PC-3 (cell line): ENCODE measurements around the gene ACAP1. TPM values are rescaled to one million over a fixed set of nuclear protein-coding genes. Genes with fewer than 3 reads are reported as not detected.

Experiments used
- ATAC-seq: fragments of 200-7000 bp; cut with Tn5 transposase; 2 replicates; pipeline ENCODE4 v1.9.1; 2020; ENCODE audit warnings: mild to moderate bottlenecking, moderate library complexity
- Bru-seq: library from RNA; stranded (reverse); fragments of 400-500 nt; gene quantifications from one replicate; lab custom pipeline; 2021; lab: Mats Ljungman, UMichigan
- BruChase-seq, 2 experiments: library from RNA; stranded (reverse); fragments of 400-500 nt; gene quantifications; one replicate each; lab custom pipeline; 2021; lab: Mats Ljungman, UMichigan
- BruUV-seq: library from RNA; stranded (reverse); fragments of 400-500 nt; replicated peaks from 2 replicates; lab custom pipeline; 2021; lab: Mats Ljungman, UMichigan
- CTCF ChIA-PET: fragments of 300-600 bp; sonication (Branson Sonifier 250); formaldehyde crosslinking; loops from one replicate; lab custom pipeline; 2022; ENCODE audit warnings: antibody characterized with exemption; lab: Charles Lee
- POLR2A ChIA-PET: fragments of 300-600 bp; sonication (Branson Sonifier 250); formaldehyde crosslinking; loops from one replicate; lab custom pipeline; 2022; ENCODE audit warnings: antibody characterized with exemption; ENCODE audit not compliant: unreplicated experiment; lab: Charles Lee
- DNase-seq: peaks from one replicate; pipeline ENCODE4 v3.0.0-alpha.2; 2015
- H2AFZ ChIP-seq: fragments of 300-600 bp; sonication (generic); 2 replicates; pipeline ENCODE4 v1.6.0; 2016; ENCODE audit warnings: antibody characterized with exemption, low read length
- H3F3A ChIP-seq: fragments of 300-600 bp; sonication (generic); one replicate; pipeline ENCODE4 v1.6.0; 2017; ENCODE audit warnings: antibody characterized with exemption, low read length, control low read depth, mild to moderate bottlenecking; ENCODE audit not compliant: unreplicated experiment
- H3K27ac ChIP-seq: fragments of 300-600 bp; sonication (generic); 2 replicates; pipeline ENCODE4 v1.5.1; 2016; ENCODE audit warnings: mild to moderate bottlenecking, low read length
- H3K27me3 ChIP-seq: fragments of 300-600 bp; sonication (generic); 2 replicates; pipeline ENCODE4 v1.6.1; 2016; ENCODE audit warnings: low read length, mixed read lengths
- H3K36me3 ChIP-seq: fragments of 300-600 bp; sonication (generic); 2 replicates; pipeline ENCODE4 v1.6.1; 2016; ENCODE audit warnings: low read depth, mixed run types, low read length, mixed read lengths
- H3K4me1 ChIP-seq: fragments of 300-600 bp; sonication (generic); 2 replicates; pipeline ENCODE4 v1.5.1; 2016; ENCODE audit warnings: low read length; ENCODE audit not compliant: insufficient read depth
- H3K4me2 ChIP-seq: fragments of 300-600 bp; sonication (generic); 2 replicates; pipeline ENCODE4 v1.6.0; 2016; ENCODE audit warnings: low read length
- H3K4me3 ChIP-seq: fragments of 300-600 bp; sonication (generic); 2 replicates; pipeline ENCODE4 v1.5.1; 2016; ENCODE audit warnings: mild to moderate bottlenecking, low read length, mixed read lengths
- H3K79me2 ChIP-seq: fragments of 300-600 bp; sonication (generic); 2 replicates; pipeline ENCODE4 v1.6.1; 2017; ENCODE audit warnings: low read length, mixed read lengths
- H3K9ac ChIP-seq: fragments of 300-600 bp; sonication (generic); 2 replicates; pipeline ENCODE4 v1.6.0; 2016; ENCODE audit warnings: mild to moderate bottlenecking, low read length
- H3K9me2 ChIP-seq: fragments of 300-600 bp; sonication (generic); replicated peaks from 2 replicates; pipeline ENCODE4 v1.6.1; 2016; ENCODE audit warnings: mixed run types, low read length, mixed read lengths
- H3K9me3 ChIP-seq: fragments of 300-600 bp; sonication (generic); 2 replicates; pipeline ENCODE4 v1.6.1; 2016; ENCODE audit warnings: low read length, mixed read lengths
- H4K20me1 ChIP-seq: fragments of 300-600 bp; sonication (generic); 2 replicates; pipeline ENCODE4 v1.6.1; 2016; ENCODE audit warnings: low read length, mixed read lengths
- CTCF ChIP-seq: fragments of 300-600 bp; sonication (generic); conservative IDR thresholded peaks from 2 replicates; pipeline ENCODE4 v1.5.1; 2017; ENCODE audit warnings: antibody characterized with exemption, low read depth, mild to moderate bottlenecking, low read length
- EZH2 ChIP-seq: fragments of 300-600 bp; sonication (generic); IDR thresholded peaks from one replicate; pipeline ENCODE4 v1.6.1; 2017; ENCODE audit warnings: antibody characterized with exemption, mild to moderate bottlenecking, low read length; ENCODE audit not compliant: unreplicated experiment
- EZH2phosphoT487 ChIP-seq: fragments of 300-600 bp; sonication (generic); IDR thresholded peaks from 2 replicates; pipeline ENCODE4 v1.6.1; 2018; ENCODE audit warnings: mild to moderate bottlenecking, antibody characterized with exemption, low read length, borderline replicate concordance
- intact Hi-C: fragments of 100-400 bp; cut with micrococcal nuclease; formaldehyde crosslinking; loops from 2 replicates; pipeline ENCODE4 v1.9.0; 2023
- long read RNA-seq: library from polyadenylated mRNA; unstranded; transcript quantifications from one replicate; pipeline ENCODE4 v2.0.0, GENCODE V29; 2021; ENCODE audit not compliant: unreplicated experiment
- total RNA-seq: library from RNA; depleted of rRNA; stranded (reverse); fragments of >200 nt; gene quantifications from 2 replicates; pipeline ENCODE4 v1.2.3, GENCODE V29; 2014; rRNA removed

The ACAP1 gene, protein sequence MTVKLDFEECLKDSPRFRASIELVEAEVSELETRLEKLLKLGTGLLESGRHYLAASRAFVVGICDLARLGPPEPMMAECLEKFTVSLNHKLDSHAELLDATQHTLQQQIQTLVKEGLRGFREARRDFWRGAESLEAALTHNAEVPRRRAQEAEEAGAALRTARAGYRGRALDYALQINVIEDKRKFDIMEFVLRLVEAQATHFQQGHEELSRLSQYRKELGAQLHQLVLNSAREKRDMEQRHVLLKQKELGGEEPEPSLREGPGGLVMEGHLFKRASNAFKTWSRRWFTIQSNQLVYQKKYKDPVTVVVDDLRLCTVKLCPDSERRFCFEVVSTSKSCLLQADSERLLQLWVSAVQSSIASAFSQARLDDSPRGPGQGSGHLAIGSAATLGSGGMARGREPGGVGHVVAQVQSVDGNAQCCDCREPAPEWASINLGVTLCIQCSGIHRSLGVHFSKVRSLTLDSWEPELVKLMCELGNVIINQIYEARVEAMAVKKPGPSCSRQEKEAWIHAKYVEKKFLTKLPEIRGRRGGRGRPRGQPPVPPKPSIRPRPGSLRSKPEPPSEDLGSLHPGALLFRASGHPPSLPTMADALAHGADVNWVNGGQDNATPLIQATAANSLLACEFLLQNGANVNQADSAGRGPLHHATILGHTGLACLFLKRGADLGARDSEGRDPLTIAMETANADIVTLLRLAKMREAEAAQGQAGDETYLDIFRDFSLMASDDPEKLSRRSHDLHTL
- total RNA-seq (not detected in 2 replicates), Bru-seq, nascent RNA (percentile 19 among the genes with signal in this experiment), BruChase-seq, experiment 1, labeled RNA remaining after a 6-hour chase (percentile 17 among the genes with signal in this experiment), BruChase-seq, experiment 2, labeled RNA remaining after a 2-hour chase (percentile 13 among the genes with signal in this experiment)
- long read RNA-seq, full-length matches to known transcripts: 2 of 4 reads
- long read RNA-seq, partial matches to known transcripts: 0 of 4 reads
- long read RNA-seq, other reads (novel, unspliced or antisense): 2 of 4 reads

- TF ChIP-seq EZH2: no peak
- TF ChIP-seq CTCF: no peak
- no peak for TF ChIP-seq EZH2phosphoT487
- DNase-seq: no peak
- POLR2A ChIA-PET: no interaction called here
- no TSS peak for BruUV-seq
- H3K79me2 ChIP-seq: no peaks in the 10 kb centered on the region
- H4K20me1 ChIP-seq: no peaks in the 10 kb centered on the region
- H3K4me1 ChIP-seq: no peaks in the 10 kb centered on the region
- H3K4me2 ChIP-seq: no peak within 1 kb of the TSS
- H3K9me3 ChIP-seq: no peaks in the 10 kb centered on the region
- CTCF ChIA-PET: no interaction called here
- no peak within 1 kb of the TSS for H3K9ac ChIP-seq
- no peaks in the 10 kb centered on the region for H3K9me2 ChIP-seq
- H3F3A ChIP-seq: no peaks in the 10 kb centered on the region
- no peak for ATAC-seq
- H2AFZ ChIP-seq: no peak within 1 kb of the TSS
- H3K27ac ChIP-seq: no peak within 1 kb of the TSS
- H3K27me3 ChIP-seq: no peaks in the 10 kb centered on the region
- H3K36me3 ChIP-seq: no peaks in the 10 kb centered on the region
- no peak within 1 kb of the TSS for H3K4me3 ChIP-seq
- intact Hi-C loops: no loop called here
Measured at GRCh38 chr17:7336240-7337175, at the start of gene ACAP1. TSS of gene ACAP1 (plus strand) at chr17:7336529. CDS start at chr17:7336735, 206 bp downstream.

DNA sequence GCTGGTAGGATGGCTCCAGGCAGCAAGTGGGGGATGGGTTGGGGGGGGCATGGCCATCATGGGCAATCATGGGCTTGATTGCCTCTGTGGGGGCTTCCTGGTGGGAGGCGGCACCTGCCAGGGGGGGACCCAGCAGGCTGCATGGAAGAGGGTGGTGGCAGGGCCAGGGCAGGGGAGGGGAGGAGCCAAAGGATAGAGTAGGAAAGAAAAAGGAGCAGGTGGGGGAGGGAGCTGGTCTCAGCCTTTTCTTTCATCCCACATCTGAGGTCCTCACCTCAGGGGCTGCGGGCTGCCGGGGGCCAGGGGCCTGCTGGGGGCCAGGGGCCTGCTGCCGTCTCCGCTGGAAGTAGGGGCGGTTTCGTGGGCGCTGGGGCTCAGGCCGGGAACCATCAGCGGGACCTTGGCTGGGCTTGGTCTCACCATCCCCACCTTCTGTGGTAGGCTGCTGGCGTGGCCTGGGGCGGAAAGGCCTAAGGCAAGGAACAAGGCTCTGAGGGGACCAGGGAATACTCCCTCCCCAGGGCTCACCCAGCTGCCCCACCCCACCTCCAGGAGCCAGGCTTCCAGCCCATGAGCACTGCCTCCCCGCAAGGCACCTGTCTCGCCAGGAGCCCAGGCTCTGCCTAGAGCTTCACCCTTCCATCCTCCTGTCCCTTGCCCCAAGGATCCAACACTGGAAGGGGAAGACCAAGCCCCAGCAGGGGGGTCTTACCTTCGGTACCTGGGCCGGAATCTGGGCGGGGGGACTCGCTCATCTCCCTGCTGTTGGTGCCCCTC lies 46.9 kb upstream of the ACAP1 start:
- Histone ChIP-seq H3K27ac (no peak overlapping the region), H3K4me3 (no peak overlapping the region), H3K4me2 (no peak overlapping the region), H3K9me3 (no peaks in the 10 kb centered on the region), H3K4me1 (no peaks in the 10 kb centered on the region), H3K79me2 (no peaks in the 10 kb centered on the region), H3K36me3 (no peaks in the 10 kb centered on the region), H2AFZ (no peak overlapping the region), H3F3A (no peaks in the 10 kb centered on the region), H4K20me1 (no peaks in the 10 kb centered on the region), H3K27me3 (no peaks in the 10 kb centered on the region), H3K9ac (no peak overlapping the region), H3K9me2 (no peaks in the 10 kb centered on the region)
- DNase-seq (no peak), ATAC-seq (no peak)
- no peak for TF ChIP-seq EZH2
- TF ChIP-seq EZH2phosphoT487: no peak
- no peak for TF ChIP-seq CTCF
- intact Hi-C loops: no loop called here
- CTCF ChIA-PET: no interaction called here
- BruUV-seq: no TSS peak
- POLR2A ChIA-PET: interaction anchor here (0.5 kb wide), 1 partner anchor 68 kb away, joined by 3 read pairs; no protein-coding TSS in a partner anchor
